GM23248 (cell line): ENCODE data around the gene REC114. TPM values are rescaled to one million over a fixed set of nuclear protein-coding genes. Genes with fewer than 3 reads are reported as not detected.

Source experiments
- DNase-seq: peaks from one replicate; pipeline ENCODE4 v3.0.0-alpha.2; 2015
- H2AFZ ChIP-seq: fragments of 200-600 bp; sonication (generic); 2 replicates; pipeline ENCODE4 v1.6.1; 2016; ENCODE audit warnings: antibody characterized with exemption
- H3F3A ChIP-seq: fragments of 200-600 bp; sonication (generic); 2 replicates; pipeline ENCODE4 v1.6.1; 2016; ENCODE audit warnings: mild to moderate bottlenecking, antibody characterized with exemption, mixed run types; ENCODE audit not compliant: insufficient read depth
- H3K27ac ChIP-seq: fragments of 200-600 bp; sonication (generic); 2 replicates; pipeline ENCODE4 v1.5.1; 2016; ENCODE audit warnings: mild to moderate bottlenecking
- H3K27me3 ChIP-seq: fragments of 200-600 bp; sonication (generic); replicated peaks from 2 replicates; pipeline ENCODE4 v1.6.1; 2016; ENCODE audit warnings: mild to moderate bottlenecking; ENCODE audit not compliant: insufficient read depth
- H3K36me3 ChIP-seq: fragments of 200-600 bp; sonication (generic); 2 replicates; pipeline ENCODE4 v1.6.1; 2016; ENCODE audit warnings: low read depth, mild to moderate bottlenecking
- H3K4me1 ChIP-seq: fragments of 200-600 bp; sonication (generic); 2 replicates; pipeline ENCODE4 v1.6.1; 2016; ENCODE audit warnings: mild to moderate bottlenecking; ENCODE audit not compliant: insufficient read depth
- H3K4me2 ChIP-seq: fragments of 200-600 bp; sonication (generic); one replicate; pipeline ENCODE4 v1.6.1; 2016; ENCODE audit warnings: mild to moderate bottlenecking; ENCODE audit not compliant: unreplicated experiment
- H3K4me3 ChIP-seq: fragments of 200-600 bp; sonication (generic); 2 replicates; pipeline ENCODE4 v1.5.1; 2016; ENCODE audit warnings: mild to moderate bottlenecking
- H3K79me2 ChIP-seq: fragments of 200-600 bp; sonication (generic); 2 replicates; pipeline ENCODE4 v1.6.1; 2016; ENCODE audit warnings: mild to moderate bottlenecking; ENCODE audit not compliant: insufficient read depth
- H3K9ac ChIP-seq: fragments of 200-600 bp; sonication (generic); 2 replicates; pipeline ENCODE4 v1.6.1; 2016; ENCODE audit warnings: mild to moderate bottlenecking
- H3K9me2 ChIP-seq: fragments of 200-600 bp; sonication (generic); 2 replicates; pipeline ENCODE4 v1.6.1; 2016; ENCODE audit warnings: mixed run types, mild to moderate bottlenecking, moderate library complexity; ENCODE audit not compliant: insufficient read depth
- H3K9me3 ChIP-seq: fragments of 200-600 bp; sonication (generic); one replicate; pipeline ENCODE4 v1.6.1; 2017; ENCODE audit warnings: low read depth
- H4K20me1 ChIP-seq: fragments of 200-600 bp; sonication (generic); 2 replicates; pipeline ENCODE4 v1.6.0; 2016; ENCODE audit not compliant: insufficient read depth
- EZH2 ChIP-seq: fragments of 200-600 bp; sonication (generic); IDR thresholded peaks from 2 replicates; pipeline ENCODE4 v1.6.1; 2018; ENCODE audit warnings: antibody characterized with exemption, mild to moderate bottlenecking; ENCODE audit not compliant: insufficient read depth, poor library complexity, severe bottlenecking
- EZH2phosphoT487 ChIP-seq: fragments of 200-600 bp; sonication (generic); IDR thresholded peaks from 2 replicates; pipeline ENCODE4 v1.6.1; 2018; ENCODE audit warnings: antibody characterized with exemption, moderate library complexity, mild to moderate bottlenecking, low read depth; ENCODE audit not compliant: insufficient read depth
- WGBS, 2 experiments: methylation state at CpG; one replicate each; pipeline ENCODE4 v1.1.6; 2015 to 2017; ENCODE audit warnings: low lambda C conversion rate in 2 of 2, low coverage in 1 of 2; ENCODE audit errors: missing lambda C conversion rate in 2 of 2; 5-methylcytosine and 5-hydroxymethylcytosine counted together
- in situ Hi-C: fragments of 300-500 bp; cut with MboI; formaldehyde crosslinking; loops from 2 replicates; pipeline ENCODE4 v1.15.0; 2020
- polyA plus RNA-seq: library from polyadenylated mRNA; unstranded; fragments of >200 nt; fragmentation: Nextera tagmentation; extraction: Ambion mirVana; gene quantifications from 2 replicates; pipeline ENCODE4 v1.2.1, GENCODE V29; 2016
- total RNA-seq: library from RNA; depleted of rRNA; stranded (reverse); fragments of >200 nt; shearing (Covaris generic); gene quantifications from 2 replicates; pipeline ENCODE4 v1.2.3, GENCODE V29; 2014

REC114 gene
- total and polyA plus RNA-seq, 2 experiments from 2014 or later, result not detected

DNA sequence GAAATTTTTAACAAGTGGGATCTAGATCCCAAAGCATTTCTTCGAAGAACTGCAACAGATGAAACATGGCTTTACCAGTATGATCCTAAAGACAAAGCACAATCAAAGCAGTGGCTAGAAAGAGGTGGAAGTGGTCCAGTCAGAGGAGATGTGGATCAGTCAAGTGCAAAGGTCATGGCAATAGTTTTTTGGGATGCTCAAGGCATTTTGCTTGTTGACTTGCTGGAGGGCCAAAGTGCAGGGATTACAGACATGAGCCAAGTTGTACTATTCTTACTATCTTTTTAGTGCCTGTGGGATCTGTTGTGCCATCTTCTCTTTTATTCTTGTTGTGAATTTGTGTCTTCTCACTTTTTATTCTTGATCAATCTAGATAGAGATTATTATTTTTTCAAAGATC is 82.0 kb downstream of the REC114 start:
- H3K4me2 ChIP-seq, result no peak overlapping the region
- H4K20me1 ChIP-seq, result no peaks in the 10 kb centered on the region
- 87 to 93% methylated on average over 1 of the region's 1 CpG for WGBS, 2 experiments
- no peak overlapping the region for H3K4me3 ChIP-seq
- no peaks in the 10 kb centered on the region for H3K9me3 ChIP-seq
- no peaks in the 10 kb centered on the region for H3K4me1 ChIP-seq
- no peak for DNase-seq
- no peaks in the 10 kb centered on the region for H3K79me2 ChIP-seq
- H3K9me2 ChIP-seq, result no peaks in the 10 kb centered on the region
- TF ChIP-seq EZH2 (no peak), EZH2phosphoT487 (no peak)
- H3F3A ChIP-seq, result no peaks in the 10 kb centered on the region
- in situ Hi-C loops, result loop anchor here (5.0 kb wide), 1 partner anchor 48 kb away; no protein-coding TSS in a partner anchor
- H3K36me3 ChIP-seq, result no peaks in the 10 kb centered on the region
- no peak overlapping the region for H2AFZ ChIP-seq
- no peak overlapping the region for H3K27ac ChIP-seq
- no peak overlapping the region for H3K9ac ChIP-seq
- H3K27me3 ChIP-seq, result no peaks in the 10 kb centered on the region

- WGBS, 2 experiments, result 91 to 96% methylated on average over 2 of the region's 2 CpGs
- H3K27ac ChIP-seq, result no peak overlapping the region
- in situ Hi-C loops, result loop anchor here (5.0 kb wide), 1 partner anchor 50 kb away; no protein-coding TSS in a partner anchor
Observed at GRCh38 chr15:73527598-73527997, 84.6 kb downstream of the REC114 start.

DNA sequence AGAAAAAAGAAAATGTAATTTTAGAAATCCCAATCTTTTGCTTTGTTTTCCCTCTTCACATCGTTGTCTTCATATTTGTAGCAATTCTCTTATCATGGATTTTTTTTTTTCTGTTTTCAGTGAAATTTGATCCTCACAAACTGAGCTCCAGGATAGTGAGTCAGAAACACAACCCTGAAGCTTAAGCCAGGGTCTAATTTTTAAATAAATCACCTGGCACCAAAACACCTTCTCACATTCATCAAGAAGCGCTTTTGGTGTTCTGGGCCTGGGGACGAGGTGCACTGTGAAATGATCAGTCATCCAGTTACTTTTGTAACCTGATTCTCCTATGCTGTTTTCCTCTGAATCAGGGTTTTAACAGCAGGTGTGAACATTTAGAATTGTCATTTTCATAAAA is 87.7 kb downstream of the REC114 start:
- H3K27ac ChIP-seq, result no peak overlapping the region
- H3K79me2 ChIP-seq, result no peaks in the 10 kb centered on the region
- no peak overlapping the region for H2AFZ ChIP-seq
- no peaks in the 10 kb centered on the region for H3K36me3 ChIP-seq
- no peaks in the 10 kb centered on the region for H3K27me3 ChIP-seq
- in situ Hi-C loops, result no loop called here
- H3K9me2 ChIP-seq, result no peaks in the 10 kb centered on the region
- no peaks in the 10 kb centered on the region for H3K4me1 ChIP-seq
- TF ChIP-seq EZH2 (no peak), EZH2phosphoT487 (no peak)
- no peak overlapping the region for H3K9ac ChIP-seq
- H3K4me3 ChIP-seq, result no peak overlapping the region
- no peaks in the 10 kb centered on the region for H3F3A ChIP-seq
- DNase-seq, result no peak
- 47 to 55% methylated on average over 3 of the region's 3 CpGs for WGBS, 2 experiments
- no peaks in the 10 kb centered on the region for H4K20me1 ChIP-seq
- no peaks in the 10 kb centered on the region for H3K9me3 ChIP-seq
- H3K4me2 ChIP-seq, result no peak overlapping the region

More at GRCh38 chr15:73527598-73527997, 84.6 kb downstream of the REC114 start:
- H3K9me2 ChIP-seq, result no peaks in the 10 kb centered on the region
- no peak overlapping the region for H3K4me2 ChIP-seq
- no peaks in the 10 kb centered on the region for H3K27me3 ChIP-seq
- no peak for DNase-seq
- H2AFZ ChIP-seq, result no peak overlapping the region
- H3K9me3 ChIP-seq, result no peaks in the 10 kb centered on the region
- H3K4me1 ChIP-seq, result no peaks in the 10 kb centered on the region
- no peaks in the 10 kb centered on the region for H3F3A ChIP-seq
- H4K20me1 ChIP-seq, result no peaks in the 10 kb centered on the region
- H3K9ac ChIP-seq, result no peak overlapping the region
- H3K79me2 ChIP-seq, result no peaks in the 10 kb centered on the region
- no peaks in the 10 kb centered on the region for H3K36me3 ChIP-seq
- TF ChIP-seq EZH2phosphoT487 (no peak), EZH2 (no peak)
- no peak overlapping the region for H3K4me3 ChIP-seq

- Histone ChIP-seq H3K4me1 (no peaks in the 10 kb centered on the region), H3K9me2 (no peaks in the 10 kb centered on the region), H3K9me3 (no peaks in the 10 kb centered on the region), H3K36me3 (no peaks in the 10 kb centered on the region), H3K4me3 (no peak overlapping the region), H2AFZ (no peak overlapping the region), H3K27ac (no peak overlapping the region), H3F3A (no peaks in the 10 kb centered on the region), H4K20me1 (no peaks in the 10 kb centered on the region), H3K4me2 (no peak overlapping the region), H3K79me2 (no peaks in the 10 kb centered on the region), H3K27me3 (no peaks in the 10 kb centered on the region), H3K9ac (no peak overlapping the region)
- TF ChIP-seq EZH2 (no peak), EZH2phosphoT487 (no peak)
- WGBS, 2 experiments, result 91 to 97% methylated on average over 2 of the region's 2 CpGs
- in situ Hi-C loops, result no loop called here
- DNase-seq, result no peak
Observed at GRCh38 chr15:73538123-73538522, 95.2 kb downstream of the REC114 start.

GRCh38 chr15:73538563-73539211 is 95.7 kb downstream of the REC114 start:
- Histone ChIP-seq H3K9ac (no peak overlapping the region), H3K9me2 (no peaks in the 10 kb centered on the region), H3K79me2 (no peaks in the 10 kb centered on the region), H2AFZ (no peak overlapping the region), H3K4me2 (no peak overlapping the region), H3F3A (no peaks in the 10 kb centered on the region), H3K4me3 (no peak overlapping the region), H3K27me3 (no peaks in the 10 kb centered on the region), H3K9me3 (no peaks in the 10 kb centered on the region), H3K36me3 (no peaks in the 10 kb centered on the region), H4K20me1 (no peaks in the 10 kb centered on the region), H3K4me1 (no peaks in the 10 kb centered on the region), H3K27ac (no peak overlapping the region)
- DNase-seq, result no peak
- 96 to 98% methylated on average over 10 of the region's 10 CpGs for WGBS, 2 experiments
- TF ChIP-seq EZH2 (no peak), EZH2phosphoT487 (no peak)
- in situ Hi-C loops, result no loop called here
